Large intestine (tissue), 3 donors: ENCODE data around the gene CNPY3. TPM values are rescaled to one million over a fixed set of nuclear protein-coding genes. Genes with fewer than 3 reads are reported as not detected.
A peak's percentile ranks its signal among the peaks of the same experiment; 100 is the strongest.

ENCODE experiments used
- DNase-seq, 2 donors: peaks; one replicate each; pipeline versions ENCODE4 v3.0.0 to v3.0.0-alpha.2; 2013
- H3K27ac ChIP-seq: one replicate; pipeline ENCODE4 v1.5.1; 2013; ENCODE audit warnings: low read length
- H3K27me3 ChIP-seq: 2 replicates; pipeline ENCODE4 v1.6.1; 2013; ENCODE audit warnings: low read length; ENCODE audit not compliant: control insufficient read depth, insufficient read depth
- H3K36me3 ChIP-seq: 2 replicates; pipeline ENCODE4 v1.6.1; 2013; ENCODE audit warnings: low read length; ENCODE audit not compliant: control insufficient read depth, insufficient read depth
- H3K4me1 ChIP-seq: one replicate; pipeline ENCODE4 v1.6.1; 2013; ENCODE audit warnings: low read length; ENCODE audit not compliant: control insufficient read depth, insufficient read depth
- H3K4me3 ChIP-seq: one replicate; pipeline ENCODE4 v1.5.1; 2013; ENCODE audit warnings: low read length
- H3K9me3 ChIP-seq: one replicate; pipeline ENCODE4 v1.6.1; 2013; ENCODE audit warnings: mild to moderate bottlenecking, low read depth, low read length, moderate library complexity; ENCODE audit not compliant: control insufficient read depth
- whole genome bisulfite sequencing: methylation state at CpG from one replicate; pipeline ENCODE4 v1.1.5; 2013; ENCODE audit warnings: low lambda C conversion rate; ENCODE audit not compliant: insufficient coverage; 5-methylcytosine and 5-hydroxymethylcytosine counted together
- polyA plus RNA-seq: library from polyadenylated mRNA; unstranded; fragments of 120-200 nt; gene quantifications from one replicate; pipeline ENCODE4 v1.2.1, GENCODE V29; 2013

The CNPY3 gene
- polyA plus RNA-seq, 1 donor: 53.0 TPM

- Histone ChIP-seq H3K4me3 (peak overlapping the region; percentile 84), H3K27ac (peak overlapping the region; percentile 89), H3K9me3 (no peaks in the 10 kb centered on the region), H3K4me1 (peaks cover 20% of the 10 kb centered on the region), H3K27me3 (no peaks in the 10 kb centered on the region), H3K36me3 (peaks cover 7% of the 10 kb centered on the region)
- DNase-seq: no peak
- no CpG with 5 or more reads among the region's 9 CpGs for WGBS
These were observed 50.4 kb downstream of the CNPY3 start for GRCh38 chr6:42979523-42980177.

DNA sequence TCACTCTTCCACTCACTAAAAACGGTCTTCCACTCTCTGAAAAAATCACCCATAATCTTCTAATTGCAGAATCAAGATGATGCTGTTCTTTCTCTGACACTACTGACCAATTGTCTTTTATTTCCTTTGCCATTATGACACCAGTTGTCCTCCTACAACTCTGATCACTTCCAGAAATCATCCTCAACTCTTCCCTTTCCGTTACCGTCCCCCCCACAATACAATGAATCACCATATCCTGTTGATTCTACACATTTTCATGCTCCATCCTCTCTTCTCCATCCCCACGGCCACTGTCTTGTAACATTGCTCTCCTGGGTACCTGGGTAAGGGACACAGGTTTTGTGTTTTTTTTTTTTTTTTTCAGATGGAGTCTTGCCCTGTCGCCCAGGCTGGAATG lies 52.6 kb downstream of the CNPY3 start:
- no peaks in the 10 kb centered on the region for H3K27me3 ChIP-seq
- H3K4me1 ChIP-seq: peaks cover 37% of the 10 kb centered on the region

DNA sequence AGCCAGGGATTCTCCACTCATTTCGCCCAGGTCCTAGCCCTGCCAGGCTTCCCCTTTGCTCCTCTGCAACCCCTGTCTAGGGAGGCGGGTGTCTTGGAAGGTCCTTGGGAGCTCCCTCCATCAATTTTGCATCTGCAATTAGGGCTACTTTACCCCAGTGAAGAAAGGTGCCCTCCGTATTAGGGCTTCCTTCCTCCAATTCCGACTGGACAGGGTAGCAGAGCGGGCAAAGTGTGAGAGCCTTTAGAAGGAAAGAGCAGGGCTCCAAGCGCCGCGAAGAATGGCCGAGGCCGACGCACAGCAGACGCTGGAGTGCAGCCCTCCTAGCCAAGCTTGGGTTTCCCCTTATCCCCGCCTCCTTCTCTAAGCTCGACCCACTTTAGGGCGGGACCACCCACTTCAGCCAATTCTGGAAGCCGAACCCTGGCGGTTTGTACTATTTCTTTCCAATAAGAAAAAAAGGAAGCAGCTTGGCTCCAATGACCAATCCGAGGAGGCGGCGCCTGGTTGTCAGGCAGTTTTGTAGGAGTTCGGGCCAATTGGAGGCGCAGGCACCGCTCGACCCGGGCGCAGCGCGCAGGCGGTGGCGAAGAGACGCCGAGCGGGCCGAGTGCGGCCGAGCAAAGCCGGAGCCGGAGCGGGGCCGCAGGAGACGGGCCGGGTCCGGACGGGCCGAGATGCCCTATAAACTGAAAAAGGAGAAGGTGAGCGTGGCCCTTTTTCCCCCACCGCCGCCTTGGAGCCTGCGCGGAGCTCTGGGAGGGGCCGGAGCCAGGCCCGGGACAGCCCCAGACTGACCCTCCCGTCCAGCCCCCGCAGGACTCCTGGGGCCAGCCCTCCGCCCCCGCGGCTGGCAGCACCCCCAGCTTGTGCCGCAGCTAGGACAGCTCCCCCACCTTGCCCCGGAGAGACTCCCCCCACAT lies 55.0 kb downstream of the CNPY3 start, which contains the start of gene PPP2R5D:
PPP2R5D (plus strand) TSS at position 570 of the 923 bp plus-strand sequence; CDS start at position 678, 108 bp downstream.
- Histone ChIP-seq H3K27ac (peak within 1 kb of the TSS; percentile 88), H3K36me3 (peaks cover 12% of the 10 kb centered on the region), H3K27me3 (no peaks in the 10 kb centered on the region), H3K4me3 (peak within 1 kb of the TSS; percentile 75), H3K9me3 (no peaks in the 10 kb centered on the region), H3K4me1 (peaks cover 50% of the 10 kb centered on the region)
- WGBS: no CpG with 5 or more reads among the region's 59 CpGs
- peak; percentile 98 to 99 for DNase-seq

More for the DNA sequence above, 52.6 kb downstream of the CNPY3 start:
- DNase-seq: no peak
- Histone ChIP-seq H3K4me3 (no peak overlapping the region), H3K27ac (no peak overlapping the region), H3K9me3 (no peaks in the 10 kb centered on the region), H3K36me3 (peaks cover 2% of the 10 kb centered on the region)
- WGBS: 92% methylated on average over 2 of the region's 5 CpGs

DNA sequence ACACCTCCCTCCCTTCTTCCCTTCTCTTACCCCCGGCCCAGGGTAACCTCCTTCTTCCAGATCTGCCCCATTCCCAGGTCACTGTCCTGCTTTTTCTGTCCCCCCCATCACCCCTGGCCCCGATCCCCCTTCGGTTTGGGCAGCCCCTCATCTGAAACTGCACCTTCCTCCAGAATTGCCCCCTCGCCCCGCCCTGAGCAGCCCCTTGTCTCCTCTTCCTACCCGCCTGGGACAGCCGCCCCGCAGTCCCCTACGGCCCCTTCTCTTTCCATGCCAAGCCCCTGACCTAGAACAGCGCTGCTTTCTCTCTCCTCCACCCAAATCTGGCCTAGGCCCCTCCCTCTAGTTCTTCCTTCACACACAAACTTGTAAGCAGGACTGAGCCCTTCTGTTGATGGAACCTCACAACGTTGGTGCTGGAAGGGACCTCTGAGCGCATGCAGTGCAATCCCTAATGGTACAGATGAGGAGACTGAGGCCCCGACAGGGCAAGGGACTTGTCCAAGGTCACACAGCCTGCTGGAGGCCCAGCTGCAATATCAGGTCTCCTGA lies 55.7 kb downstream of the CNPY3 start:
- Histone ChIP-seq H3K9me3 (no peaks in the 10 kb centered on the region), H3K27me3 (no peaks in the 10 kb centered on the region), H3K36me3 (peaks cover 16% of the 10 kb centered on the region), H3K4me3 (peak overlapping the region; percentile 75), H3K27ac (peak overlapping the region; percentile 69), H3K4me1 (peaks cover 47% of the 10 kb centered on the region)
- 0% methylated on average over 1 of the region's 13 CpGs for WGBS
- peak in 1 of 2 donors; percentile 24 for DNase-seq

GRCh38 chr6:42987533-42988451 lies 58.5 kb downstream of the CNPY3 start:
- no peak overlapping the region for H3K4me3 ChIP-seq
- 0% methylated on average over 1 of the region's 5 CpGs for WGBS
- H3K4me1 ChIP-seq: peaks cover 59% of the 10 kb centered on the region
- peaks cover 31% of the 10 kb centered on the region for H3K36me3 ChIP-seq
- no peaks in the 10 kb centered on the region for H3K27me3 ChIP-seq
- no peak for DNase-seq
- H3K9me3 ChIP-seq: no peaks in the 10 kb centered on the region
- peak overlapping the region; percentile 85 for H3K27ac ChIP-seq

- peak in 1 of 2 donors; percentile 44 for DNase-seq
- H3K27me3 ChIP-seq: no peaks in the 10 kb centered on the region
- H3K27ac ChIP-seq: peak overlapping the region; percentile 85
- H3K9me3 ChIP-seq: no peaks in the 10 kb centered on the region
- H3K4me3 ChIP-seq: no peak overlapping the region
- peaks cover 31% of the 10 kb centered on the region for H3K36me3 ChIP-seq
- peaks cover 59% of the 10 kb centered on the region for H3K4me1 ChIP-seq
- no CpG with 5 or more reads among the region's 1 CpG for WGBS
These were observed 59.3 kb downstream of the CNPY3 start for GRCh38 chr6:42988486-42989020.

Other genes with a start within 250 kb of the CNPY3 start
- gene PRPH2, start 206.9 kb upstream of the CNPY3 start, polyA plus RNA-seq: 1.5 TPM
- gene TBCC, start 183.4 kb upstream of the CNPY3 start, polyA plus RNA-seq: 23.6 TPM
- 13.0 TPM for gene BICRAL, start 147.4 kb upstream of the CNPY3 start, polyA plus RNA-seq
- 90.6 TPM for gene RPL7L1, start 49.9 kb upstream of the CNPY3 start, polyA plus RNA-seq
- 0.15 TPM for gene PTCRA, start 13.4 kb upstream of the CNPY3 start, polyA plus RNA-seq
- 0.54 TPM for gene GNMT, start 31.3 kb downstream of the CNPY3 start, polyA plus RNA-seq
- gene PEX6, start 49.7 kb downstream of the CNPY3 start, polyA plus RNA-seq: 35.7 TPM
- 62.0 TPM for gene PPP2R5D, start 55.1 kb downstream of the CNPY3 start, polyA plus RNA-seq
- 73.8 TPM for gene MEA1, start 84.5 kb downstream of the CNPY3 start, polyA plus RNA-seq
- gene KLHDC3, start 84.8 kb downstream of the CNPY3 start, polyA plus RNA-seq: 91.8 TPM
- 52.1 TPM for gene RRP36, start 92.1 kb downstream of the CNPY3 start, polyA plus RNA-seq
- 40.7 TPM for gene CUL7, start 124.4 kb downstream of the CNPY3 start, polyA plus RNA-seq
- gene MRPL2, start 130.0 kb downstream of the CNPY3 start, polyA plus RNA-seq: 56.1 TPM
- 170 TPM for gene KLC4, start 130.2 kb downstream of the CNPY3 start, polyA plus RNA-seq
- 35.7 TPM for gene PTK7, start 146.8 kb downstream of the CNPY3 start, polyA plus RNA-seq
- gene SRF, start 241.8 kb downstream of the CNPY3 start, polyA plus RNA-seq: 30.1 TPM